Superior temporal gyrus (tissue), 1 donor: ENCODE results near the gene SLC24A4.

ENCODE experiments used
- DNase-seq: peaks from one replicate; pipeline ENCODE4 v3.0.0-alpha.2; 2016; ENCODE audit errors: extremely low spot score

SLC24A4 gene

GRCh38 chr14:92501891-92502351 is 179.0 kb downstream of the SLC24A4 start:
- no peak for DNase-seq

- DNase-seq = no peak
Observed at GRCh38 chr14:92502541-92503286, 179.7 kb downstream of the SLC24A4 start.

GRCh38 chr14:92503756-92504491 is 181.0 kb downstream of the SLC24A4 start:
- DNase-seq = no peak

- DNase-seq = no peak
Observed at GRCh38 chr14:92505826-92506225, 182.9 kb downstream of the SLC24A4 start.

GRCh38 chr14:92506231-92506630 is 183.3 kb downstream of the SLC24A4 start:
- no peak for DNase-seq

- DNase-seq = no peak
Observed at GRCh38 chr14:92507174-92507768, 184.3 kb downstream of the SLC24A4 start.

GRCh38 chr14:92510972-92511371 is 188.0 kb downstream of the SLC24A4 start:
- DNase-seq = no peak

GRCh38 chr14:92511453-92512238 is 188.7 kb downstream of the SLC24A4 start:
- no peak for DNase-seq

GRCh38 chr14:92512807-92513203 is 189.8 kb downstream of the SLC24A4 start:
- DNase-seq = no peak

- DNase-seq = no peak
Observed at GRCh38 chr14:92513204-92513965, 190.4 kb downstream of the SLC24A4 start, which contains the start of gene RIN3. TSS of gene RIN3 (plus strand) at chr14:92513781. CDS start at chr14:92513933, 152 bp downstream.

GRCh38 chr14:92513966-92514843 is 191.2 kb downstream of the SLC24A4 start:
- DNase-seq = no peak

- no peak for DNase-seq
Observed at GRCh38 chr14:92514844-92515514, 192.0 kb downstream of the SLC24A4 start.

GRCh38 chr14:92515546-92516343 is 192.8 kb downstream of the SLC24A4 start:
- DNase-seq = no peak

GRCh38 chr14:92516344-92516965 is 193.5 kb downstream of the SLC24A4 start:
- DNase-seq = no peak

GRCh38 chr14:92516966-92517506 is 194.1 kb downstream of the SLC24A4 start:
- DNase-seq = no peak

GRCh38 chr14:92517761-92518160 is 194.8 kb downstream of the SLC24A4 start:
- no peak for DNase-seq

GRCh38 chr14:92519246-92520101 is 196.5 kb downstream of the SLC24A4 start:
- DNase-seq = no peak
